HG03565 (cell line): ENCODE measurements around the gene LGR4.

Source experiments
- ATAC-seq: cut with Tn5 transposase; IDR thresholded peaks from one replicate; pipeline ENCODE4 v1.9.1; 2021; ENCODE audit warnings: mild to moderate bottlenecking, moderate library complexity; ENCODE audit not compliant: unreplicated experiment

The LGR4 gene

GRCh38 chr11:27404427-27404826, 68.2 kb downstream of the LGR4 start:
- ATAC-seq = no peak

- no peak for ATAC-seq
Observed at GRCh38 chr11:27403195-27403594, 69.4 kb downstream of the LGR4 start.

GRCh38 chr11:27402450-27402849, 70.1 kb downstream of the LGR4 start:
- ATAC-seq = no peak

GRCh38 chr11:27401833-27402316, 70.7 kb downstream of the LGR4 start:
- ATAC-seq = no peak

GRCh38 chr11:27401280-27401832, 71.2 kb downstream of the LGR4 start:
- ATAC-seq = no peak

- ATAC-seq = no peak
Observed at GRCh38 chr11:27398400-27398770, 74.2 kb downstream of the LGR4 start.

- ATAC-seq = no peak
Observed at GRCh38 chr11:27397624-27398399, 74.8 kb downstream of the LGR4 start.

- ATAC-seq = no peak
Observed at GRCh38 chr11:27396259-27396839, 76.2 kb downstream of the LGR4 start.

- ATAC-seq = no peak
Observed at GRCh38 chr11:27395556-27396258, 76.9 kb downstream of the LGR4 start.

GRCh38 chr11:27394781-27395228, 77.8 kb downstream of the LGR4 start:
- no peak for ATAC-seq

GRCh38 chr11:27392278-27393114, 80.1 kb downstream of the LGR4 start:
- ATAC-seq = no peak

GRCh38 chr11:27391331-27392015, 81.1 kb downstream of the LGR4 start:
- no peak for ATAC-seq

GRCh38 chr11:27390318-27391295, 82.0 kb downstream of the LGR4 start:
- no peak for ATAC-seq

- ATAC-seq = peak; percentile 48
Observed at GRCh38 chr11:27388869-27389268, 83.7 kb downstream of the LGR4 start.

- ATAC-seq = peak; percentile 55
Observed at GRCh38 chr11:27388001-27388400, 84.6 kb downstream of the LGR4 start.

- no peak for ATAC-seq
Observed at GRCh38 chr11:27387362-27387761, 85.2 kb downstream of the LGR4 start.

GRCh38 chr11:27386181-27386845, 86.3 kb downstream of the LGR4 start:
- no peak for ATAC-seq

GRCh38 chr11:27385245-27385644, 87.3 kb downstream of the LGR4 start:
- ATAC-seq = no peak
